Measurements from ENCODE around the gene IQGAP2.

The IQGAP2 gene

DNA sequence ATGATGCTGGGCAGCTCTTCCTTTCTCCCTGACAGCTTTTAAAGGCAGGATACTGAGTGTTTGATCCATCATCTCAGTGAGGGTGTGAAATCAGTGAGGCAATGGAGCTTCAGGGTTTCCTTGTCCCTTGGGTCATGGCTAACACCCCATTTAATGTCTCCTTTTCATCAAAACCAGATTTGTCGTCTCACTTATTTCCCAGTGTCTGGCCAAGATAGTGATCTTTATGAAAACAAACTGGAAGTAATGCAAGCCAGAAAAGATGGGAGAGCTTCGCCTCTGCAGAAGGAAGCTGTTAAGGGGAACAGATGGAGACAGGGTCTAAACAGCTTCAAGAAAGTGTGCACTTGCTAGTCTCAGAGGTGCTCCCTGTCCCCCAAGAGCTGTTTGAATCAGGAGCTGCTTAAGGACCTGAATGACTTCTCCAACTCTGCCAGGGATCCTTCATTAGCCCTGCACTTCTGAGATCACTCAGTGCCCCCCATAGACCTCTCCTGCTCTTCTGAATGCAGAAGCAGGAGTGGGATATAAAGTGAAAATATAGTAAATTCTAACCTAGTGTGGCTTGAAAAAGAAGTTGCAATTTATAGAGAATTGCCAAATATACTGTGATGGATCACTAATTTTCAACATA, 124.0 kb downstream of the IQGAP2 start:
- TF ChIP-seq, protein P1, sequence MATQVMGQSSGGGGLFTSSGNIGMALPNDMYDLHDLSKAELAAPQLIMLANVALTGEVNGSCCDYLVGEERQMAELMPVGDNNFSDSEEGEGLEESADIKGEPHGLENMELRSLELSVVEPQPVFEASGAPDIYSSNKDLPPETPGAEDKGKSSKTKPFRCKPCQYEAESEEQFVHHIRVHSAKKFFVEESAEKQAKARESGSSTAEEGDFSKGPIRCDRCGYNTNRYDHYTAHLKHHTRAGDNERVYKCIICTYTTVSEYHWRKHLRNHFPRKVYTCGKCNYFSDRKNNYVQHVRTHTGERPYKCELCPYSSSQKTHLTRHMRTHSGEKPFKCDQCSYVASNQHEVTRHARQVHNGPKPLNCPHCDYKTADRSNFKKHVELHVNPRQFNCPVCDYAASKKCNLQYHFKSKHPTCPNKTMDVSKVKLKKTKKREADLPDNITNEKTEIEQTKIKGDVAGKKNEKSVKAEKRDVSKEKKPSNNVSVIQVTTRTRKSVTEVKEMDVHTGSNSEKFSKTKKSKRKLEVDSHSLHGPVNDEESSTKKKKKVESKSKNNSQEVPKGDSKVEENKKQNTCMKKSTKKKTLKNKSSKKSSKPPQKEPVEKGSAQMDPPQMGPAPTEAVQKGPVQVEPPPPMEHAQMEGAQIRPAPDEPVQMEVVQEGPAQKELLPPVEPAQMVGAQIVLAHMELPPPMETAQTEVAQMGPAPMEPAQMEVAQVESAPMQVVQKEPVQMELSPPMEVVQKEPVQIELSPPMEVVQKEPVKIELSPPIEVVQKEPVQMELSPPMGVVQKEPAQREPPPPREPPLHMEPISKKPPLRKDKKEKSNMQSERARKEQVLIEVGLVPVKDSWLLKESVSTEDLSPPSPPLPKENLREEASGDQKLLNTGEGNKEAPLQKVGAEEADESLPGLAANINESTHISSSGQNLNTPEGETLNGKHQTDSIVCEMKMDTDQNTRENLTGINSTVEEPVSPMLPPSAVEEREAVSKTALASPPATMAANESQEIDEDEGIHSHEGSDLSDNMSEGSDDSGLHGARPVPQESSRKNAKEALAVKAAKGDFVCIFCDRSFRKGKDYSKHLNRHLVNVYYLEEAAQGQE (IDR thresholded peaks at IDR 0.05; ENCODE audit: low read depth), result no peak
- TF ChIP-seq FOXM1 (IDR thresholded peaks at IDR 0.05; ENCODE audit: borderline replicate concordance, low read depth) (no peak), ZBTB7A (IDR thresholded peaks at IDR 0.05; ENCODE audit: low read depth) (no peak), TAF1 (IDR thresholded peaks at IDR 0.05; ENCODE audit: low read depth) (no peak), RAD21 (IDR thresholded peaks at IDR 0.05; ENCODE audit: low read depth) (no peak), EP300 (IDR thresholded peaks at IDR 0.05; ENCODE audit: borderline replicate concordance) (no peak), CEBPB (IDR thresholded peaks at IDR 0.05) (no peak), TCF12 (IDR thresholded peaks at IDR 0.05; ENCODE audit: low read depth) (no peak), YY1 (IDR thresholded peaks at IDR 0.05; ENCODE audit: low read depth) (no peak)
- TF ChIP-seq, protein P2, sequence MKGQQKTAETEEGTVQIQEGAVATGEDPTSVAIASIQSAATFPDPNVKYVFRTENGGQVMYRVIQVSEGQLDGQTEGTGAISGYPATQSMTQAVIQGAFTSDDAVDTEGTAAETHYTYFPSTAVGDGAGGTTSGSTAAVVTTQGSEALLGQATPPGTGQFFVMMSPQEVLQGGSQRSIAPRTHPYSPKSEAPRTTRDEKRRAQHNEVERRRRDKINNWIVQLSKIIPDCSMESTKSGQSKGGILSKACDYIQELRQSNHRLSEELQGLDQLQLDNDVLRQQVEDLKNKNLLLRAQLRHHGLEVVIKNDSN (IDR thresholded peaks at IDR 0.05), result no peak
- TF ChIP-seq, protein P3, sequence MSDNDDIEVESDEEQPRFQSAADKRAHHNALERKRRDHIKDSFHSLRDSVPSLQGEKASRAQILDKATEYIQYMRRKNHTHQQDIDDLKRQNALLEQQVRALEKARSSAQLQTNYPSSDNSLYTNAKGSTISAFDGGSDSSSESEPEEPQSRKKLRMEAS (IDR thresholded peaks at IDR 0.05), result no peak

DNA sequence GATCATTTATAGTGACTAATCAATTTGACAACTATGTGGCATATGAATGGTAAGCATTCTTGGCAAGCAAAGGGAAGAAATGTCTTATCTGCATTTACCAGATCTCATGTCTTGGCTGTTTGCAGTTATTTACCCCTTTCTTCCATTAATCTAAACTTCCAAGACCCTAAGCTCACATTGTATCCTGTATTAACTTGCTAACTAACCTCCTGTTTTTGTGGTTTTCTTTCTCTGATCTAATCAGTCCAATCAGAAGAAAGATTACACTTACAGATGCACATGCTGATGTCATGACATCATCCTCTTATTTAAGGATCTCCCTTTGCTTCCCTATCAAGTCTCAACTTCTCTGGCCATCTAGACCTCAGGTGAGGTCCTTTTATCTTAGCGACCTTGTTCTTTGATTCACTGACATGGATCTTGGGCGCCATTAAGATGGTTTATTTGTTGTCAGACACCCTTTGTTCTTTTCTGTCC, 124.6 kb downstream of the IQGAP2 start:
- TF ChIP-seq, protein P3 (IDR thresholded peaks at IDR 0.05), result no peak
- TF ChIP-seq TEAD4 (IDR thresholded peaks at IDR 0.05) (no peak), CREB1 (IDR thresholded peaks at IDR 0.05; ENCODE audit: low read depth) (no peak), TCF12 (IDR thresholded peaks at IDR 0.05; ENCODE audit: low read depth) (no peak), CEBPB (IDR thresholded peaks at IDR 0.05) (no peak), YY1 (IDR thresholded peaks at IDR 0.05; ENCODE audit: low read depth) (no peak), EGR1 (IDR thresholded peaks at IDR 0.05) (no peak), ZBTB7A (IDR thresholded peaks at IDR 0.05; ENCODE audit: low read depth) (no peak), TAF1 (IDR thresholded peaks at IDR 0.05; ENCODE audit: low read depth) (no peak), RAD21 (IDR thresholded peaks at IDR 0.05; ENCODE audit: low read depth) (no peak)
- TF ChIP-seq, protein P1 (IDR thresholded peaks at IDR 0.05; ENCODE audit: low read depth), result no peak

DNA sequence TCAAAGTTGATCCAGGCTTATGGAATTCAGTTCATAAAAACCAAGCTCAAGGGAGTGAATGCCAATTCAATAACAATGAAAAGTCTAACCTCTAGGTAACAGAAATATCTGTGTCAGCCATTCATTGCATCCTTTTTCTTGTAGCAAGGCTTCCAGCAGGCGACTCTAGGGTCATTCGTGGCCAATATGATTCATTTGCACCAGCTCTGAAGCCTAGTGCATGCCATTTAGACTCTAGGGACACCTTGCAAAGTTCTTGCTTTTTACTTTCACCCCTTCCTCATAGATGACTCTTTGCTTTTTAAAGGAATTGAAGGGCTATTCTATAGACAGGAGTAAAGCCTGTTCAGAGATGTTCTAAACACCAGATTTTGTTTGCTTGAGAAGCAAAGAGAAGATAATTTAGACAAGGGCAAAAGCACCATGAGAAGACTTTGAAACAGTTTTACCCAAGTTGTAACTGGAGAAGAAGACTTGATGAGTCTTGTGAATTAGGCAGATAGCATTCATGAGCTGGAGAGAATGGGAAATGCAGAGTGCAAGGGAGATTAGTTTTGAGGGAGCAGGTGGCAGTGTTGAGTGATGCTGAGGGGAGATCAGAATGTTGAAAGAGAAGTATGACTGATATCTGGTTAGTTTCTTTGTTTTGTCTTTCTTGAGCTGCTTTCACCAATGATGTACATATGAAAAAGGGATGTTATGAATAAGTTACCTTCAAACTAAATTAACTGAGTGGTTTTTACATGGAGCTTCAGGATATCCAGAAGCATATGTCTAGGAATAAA, 125.7 kb downstream of the IQGAP2 start:
- TF ChIP-seq EGR1 (IDR thresholded peaks at IDR 0.05) (no peak), YY1 (IDR thresholded peaks at IDR 0.05; ENCODE audit: low read depth) (no peak), ZBTB7A (IDR thresholded peaks at IDR 0.05; ENCODE audit: low read depth) (no peak), TAF1 (IDR thresholded peaks at IDR 0.05; ENCODE audit: low read depth) (no peak), RAD21 (IDR thresholded peaks at IDR 0.05; ENCODE audit: low read depth) (no peak), FOXM1 (IDR thresholded peaks at IDR 0.05; ENCODE audit: borderline replicate concordance, low read depth) (no peak), CEBPB (IDR thresholded peaks at IDR 0.05) (no peak), TCF12 (IDR thresholded peaks at IDR 0.05; ENCODE audit: low read depth) (no peak), NFIC (IDR thresholded peaks at IDR 0.05) (no peak), TEAD4 (IDR thresholded peaks at IDR 0.05) (no peak), EP300 (IDR thresholded peaks at IDR 0.05; ENCODE audit: borderline replicate concordance) (no peak), CREB1 (IDR thresholded peaks at IDR 0.05; ENCODE audit: low read depth) (no peak)
- TF ChIP-seq, protein P1 (IDR thresholded peaks at IDR 0.05; ENCODE audit: low read depth), result no peak
- TF ChIP-seq, protein P2 (IDR thresholded peaks at IDR 0.05), result no peak
- TF ChIP-seq, protein P3 (IDR thresholded peaks at IDR 0.05), result no peak
